IMR-90 (cell line): Measurements from ENCODE around the gene GM2A. TPM values are rescaled to one million over a fixed set of nuclear protein-coding genes. Genes with fewer than 3 reads are reported as not detected.

ENCODE experiments used
- ATAC-seq: fragments of 200-7000 bp; cut with Tn5 transposase; 2 replicates; pipeline ENCODE4 v1.9.1; 2020; ENCODE audit warnings: low read depth, mild to moderate bottlenecking, moderate library complexity
- BruUV-seq: library from RNA; stranded (reverse); fragments of 400-500 nt; replicated peaks from 2 replicates; lab custom pipeline; 2021; lab: Mats Ljungman, UMichigan
- CTCF ChIA-PET: fragments of 300-600 bp; formaldehyde crosslinking; extraction: SDS; loops from one replicate; lab custom pipeline; 2021; ENCODE audit warnings: antibody characterized with exemption; lab: Yijun Ruan, JAX
- POLR2A ChIA-PET: fragments of 300-600 bp; sonication (Branson Sonifier 250); formaldehyde crosslinking; loops from one replicate; lab custom pipeline; 2022; ENCODE audit warnings: antibody characterized with exemption; ENCODE audit not compliant: unreplicated experiment; lab: Charles Lee
- DNase-seq: peaks from one replicate; pipeline ENCODE4 v3.0.0; 2013
- H2AFZ ChIP-seq: replicated peaks from 2 replicates; pipeline ENCODE3; 2013; ENCODE audit warnings: low read length, mild to moderate bottlenecking; ENCODE audit not compliant: poor library complexity
- H2AK5ac ChIP-seq: 2 replicates; pipeline ENCODE4 v1.6.1; 2013; ENCODE audit warnings: low read depth, low read length, inconsistent platforms
- H2AK9ac ChIP-seq: replicated peaks from 2 replicates; pipeline ENCODE3; 2013; ENCODE audit warnings: mild to moderate bottlenecking, low read depth, low read length, moderate library complexity; ENCODE audit not compliant: poor library complexity
- H2BK120ac ChIP-seq: 2 replicates; pipeline ENCODE4 v1.6.1; 2013; ENCODE audit warnings: low read depth, low read length, inconsistent platforms
- H2BK15ac ChIP-seq: 3 replicates; pipeline ENCODE4 v1.6.1; 2013; ENCODE audit warnings: low read depth, low read length, inconsistent platforms
- H2BK20ac ChIP-seq: 2 replicates; pipeline ENCODE4 v1.6.1; 2013; ENCODE audit warnings: low read depth, mild to moderate bottlenecking, inconsistent platforms, low read length, moderate library complexity
- H2BK5ac ChIP-seq: 2 replicates; pipeline ENCODE4 v1.6.1; 2013; ENCODE audit warnings: mild to moderate bottlenecking, low read depth, low read length, inconsistent platforms; ENCODE audit not compliant: poor library complexity, severe bottlenecking
- H3K14ac ChIP-seq: replicated peaks from 2 replicates; pipeline ENCODE4 v1.6.1; 2013; ENCODE audit warnings: low read depth, low read length, inconsistent platforms
- H3K18ac ChIP-seq: 2 replicates; pipeline ENCODE4 v1.6.1; 2013; ENCODE audit warnings: low read depth, low read length, control low read depth
- H3K23ac ChIP-seq: 2 replicates; pipeline ENCODE4 v1.6.1; 2013; ENCODE audit warnings: low read depth, low read length, inconsistent platforms
- H3K27ac ChIP-seq: 2 replicates; pipeline ENCODE4 v1.5.1; 2013; ENCODE audit warnings: mild to moderate bottlenecking, control low read depth, low read length; ENCODE audit not compliant: insufficient read depth
- H3K27me3 ChIP-seq: 2 replicates; pipeline ENCODE4 v1.6.1; 2013; ENCODE audit warnings: low read length; ENCODE audit not compliant: control insufficient read depth, insufficient read depth
- H3K36me3 ChIP-seq: 2 replicates; pipeline ENCODE4 v1.6.1; 2013; ENCODE audit warnings: low read length, mixed read lengths; ENCODE audit not compliant: control insufficient read depth, insufficient read depth
- H3K4ac ChIP-seq: 2 replicates; pipeline ENCODE4 v1.6.1; 2013; ENCODE audit warnings: low read depth, low read length, inconsistent platforms
- H3K4me1 ChIP-seq: 2 replicates; pipeline ENCODE4 v1.6.1; 2013; ENCODE audit warnings: low read length, mixed read lengths; ENCODE audit not compliant: control insufficient read depth, insufficient read depth
- H3K4me2 ChIP-seq: 2 replicates; pipeline ENCODE4 v1.6.1; 2013; ENCODE audit warnings: low read depth, mild to moderate bottlenecking, control low read depth, low read length, moderate library complexity
- H3K4me3 ChIP-seq: 2 replicates; pipeline ENCODE4 v1.5.1; 2013; ENCODE audit warnings: low read depth, mild to moderate bottlenecking, control low read depth, low read length, moderate library complexity; ENCODE audit not compliant: insufficient read depth
- H3K56ac ChIP-seq: 2 replicates; pipeline ENCODE4 v1.6.1; 2013; ENCODE audit warnings: low read length, inconsistent platforms; ENCODE audit not compliant: insufficient read depth; ENCODE audit errors: extremely low read depth
- H3K79me1 ChIP-seq, 2 experiments: 2 replicates each; pipeline ENCODE4 v1.6.1; 2013; ENCODE audit warnings: low read length in 2 of 2, inconsistent platforms in 1 of 2, low read depth in 1 of 2
- H3K9ac ChIP-seq: 2 replicates; pipeline ENCODE4 v1.6.1; 2013; ENCODE audit warnings: low read depth, low read length, control low read depth
- H3K9me1 ChIP-seq: 2 replicates; pipeline ENCODE4 v1.6.1; 2013; ENCODE audit warnings: low read length, inconsistent platforms; ENCODE audit not compliant: insufficient read depth
- H3K9me3 ChIP-seq: 2 replicates; pipeline ENCODE4 v1.6.1; 2013; ENCODE audit warnings: low read length; ENCODE audit not compliant: control insufficient read depth, insufficient read depth
- H4K20me1 ChIP-seq: 2 replicates; pipeline ENCODE4 v1.6.1; 2013; ENCODE audit warnings: low read length, inconsistent platforms; ENCODE audit not compliant: insufficient read depth
- H4K5ac ChIP-seq: 2 replicates; pipeline ENCODE4 v1.6.1; 2013; ENCODE audit warnings: mild to moderate bottlenecking, low read depth, low read length, control low read depth
- H4K8ac ChIP-seq, 2 experiments: 2 replicates each; pipeline ENCODE4 v1.6.1; 2013; ENCODE audit warnings: low read depth in 2 of 2, low read length in 2 of 2, control low read depth in 1 of 2, inconsistent platforms in 1 of 2
- H4K91ac ChIP-seq: 2 replicates; pipeline ENCODE4 v1.6.1; 2013; ENCODE audit warnings: low read depth, low read length, inconsistent platforms; ENCODE audit not compliant: insufficient read depth
- CEBPB ChIP-seq: IDR thresholded peaks from 2 replicates; pipeline ENCODE4 v1.6.1; 2012; ENCODE audit warnings: low read depth, low read length, improper control_type of control experiment
- MAZ ChIP-seq: IDR thresholded peaks from 2 replicates; pipeline ENCODE4 v1.6.1; 2012; ENCODE audit warnings: low read depth, mild to moderate bottlenecking, low read length, improper control_type of control experiment, moderate library complexity, borderline replicate concordance
- MXI1 ChIP-seq: IDR thresholded peaks from 2 replicates; pipeline ENCODE4 v1.6.1; 2012; ENCODE audit warnings: low read depth, mild to moderate bottlenecking, low read length, moderate library complexity, borderline replicate concordance
- RAD21 ChIP-seq: IDR thresholded peaks from 2 replicates; pipeline ENCODE4 v1.6.1; 2012; ENCODE audit warnings: low read length, improper control_type of control experiment
- RFX5 ChIP-seq: IDR thresholded peaks from 2 replicates; pipeline ENCODE4 v1.8.0; 2012; ENCODE audit warnings: low read depth, mild to moderate bottlenecking, low read length, moderate library complexity
- SMC3 ChIP-seq: fragments of 150-350 bp; IDR thresholded peaks from 2 replicates; pipeline ENCODE4 v1.6.1; 2016; ENCODE audit warnings: low read depth, mild to moderate bottlenecking, antibody characterized with exemption, low read length, moderate library complexity
- WGBS, 2 experiments: methylation state at CpG; one replicate each; pipeline versions ENCODE4 v1.1.5 to v1.1.7; 2013; ENCODE audit warnings: missing lambda C conversion rate in 2 of 2; ENCODE audit not compliant: insufficient read length in 1 of 2; ENCODE audit errors: extremely low coverage in 2 of 2; 5-methylcytosine and 5-hydroxymethylcytosine counted together
- dilution Hi-C: fragments of 300-500 bp; cut with HindIII; formaldehyde crosslinking; loops from one replicate; pipeline ENCODE4 v1.14.3; 2018; ENCODE audit warnings: low sequenced_read_pairs; ENCODE audit not compliant: unreplicated experiment
- in situ Hi-C: fragments of 300-500 bp; cut with MboI; formaldehyde crosslinking; loops from 3 replicates; pipeline ENCODE4 v1.14.3; 2019; ENCODE audit warnings: low sequenced_read_pairs, inconsistent platforms, mixed read lengths
- intact Hi-C: fragments of 100-400 bp; cut with micrococcal nuclease; formaldehyde crosslinking; loops from 2 replicates; pipeline ENCODE4 v1.10.0; 2022
- polyA plus RNA-seq, 3 experiments: library from polyadenylated mRNA; depleted of rRNA; stranded (reverse); fragments of >200 nt; gene quantifications; 2 replicates each; pipeline ENCODE4 v1.2.3, GENCODE V29; 2012; ENCODE audit warnings: low replicate concordance in 1 of 3
- total RNA-seq: library from RNA; depleted of rRNA; stranded (reverse); fragments of >200 nt; gene quantifications from 2 replicates; pipeline ENCODE4 v1.2.3, GENCODE V29; 2012
- TF ChIP-seq, protein P1 (sequence below): conservative IDR thresholded peaks from 2 replicates; pipeline ENCODE4 v1.5.1; 2012; ENCODE audit warnings: mild to moderate bottlenecking, low read depth, low read length, improper control_type of control experiment
- TF ChIP-seq, protein P2 (sequence below): fragments of 150-350 bp; IDR thresholded peaks from 2 replicates; pipeline ENCODE4 v1.6.1; 2016; ENCODE audit warnings: low read depth, mild to moderate bottlenecking, low read length, moderate library complexity, borderline replicate concordance
- TF ChIP-seq, protein P3 (sequence below): fragments of 150-350 bp; IDR thresholded peaks from 2 replicates; pipeline ENCODE4 v1.6.1; 2017; ENCODE audit warnings: mild to moderate bottlenecking, antibody characterized with exemption, low read length, low read depth

GM2A gene
- total and polyA plus RNA-seq, 2 of the 4 experiments (the other 2 are of a cell fraction), result 13.8 to 18.5 TPM

DNA sequence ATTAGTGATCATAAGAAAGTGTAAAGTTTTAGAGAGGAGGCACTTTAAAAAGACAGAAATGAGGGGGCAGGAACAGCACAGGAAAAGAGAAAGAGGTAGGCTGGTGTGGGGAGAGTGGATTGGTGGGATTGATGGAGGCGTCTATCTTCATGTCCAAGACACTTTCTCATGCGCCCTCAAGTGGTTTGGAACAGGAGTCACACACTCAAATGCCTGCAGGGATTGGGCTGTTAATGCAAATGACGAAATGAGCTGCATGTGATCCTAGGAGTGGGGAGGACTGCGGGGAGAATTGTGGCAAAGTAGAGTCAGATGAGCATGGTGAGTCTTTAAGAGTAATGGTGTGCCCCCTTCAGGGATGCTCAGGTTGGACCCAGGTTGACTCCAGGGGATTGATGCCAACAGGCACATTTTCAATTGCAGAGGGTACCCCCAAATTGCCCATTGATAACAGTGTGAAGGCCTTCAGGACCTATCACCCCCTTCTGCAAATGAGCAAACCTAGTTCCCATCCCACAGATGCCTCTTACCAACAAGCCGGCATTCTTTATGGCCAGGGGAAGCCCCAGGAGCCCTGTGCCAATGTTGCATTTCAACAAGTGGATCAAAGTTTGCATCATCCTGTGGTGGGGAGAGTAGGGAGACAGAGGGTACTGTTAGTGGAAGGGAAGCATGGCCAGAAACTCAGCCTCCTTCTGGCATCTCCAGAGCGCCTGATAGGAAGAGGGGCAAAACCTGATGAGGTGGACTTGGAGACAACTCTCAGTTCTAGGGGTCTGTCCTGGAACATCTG is 45.3 kb downstream of the GM2A start:
- peak; percentile 73 for ATAC-seq

More for the DNA sequence above, 45.3 kb downstream of the GM2A start:
- Histone ChIP-seq H3K4me1 (no peaks in the 10 kb centered on the region), H2AFZ (no peak overlapping the region), H3K9me1 (no peaks in the 10 kb centered on the region), H2BK20ac (no peak overlapping the region), H3K4me3 (no peak overlapping the region), H3K9ac (no peak overlapping the region), H2BK5ac (no peak overlapping the region), H3K14ac (no peak overlapping the region), H3K56ac (no peak overlapping the region), H2BK120ac (no peak overlapping the region), H3K79me1 (no peaks in the 10 kb centered on the region), H4K91ac (no peak overlapping the region), H4K20me1 (no peaks in the 10 kb centered on the region), H2AK9ac (no peak overlapping the region), H3K4me2 (no peak overlapping the region), H2BK15ac (no peak overlapping the region), H2AK5ac (no peak overlapping the region), H3K23ac (no peak overlapping the region), H3K27me3 (peaks cover 9% of the 10 kb centered on the region), H3K36me3 (no peaks in the 10 kb centered on the region), H3K4ac (no peak overlapping the region), H4K8ac (no peak overlapping the region), H3K27ac (no peak overlapping the region), H3K9me3 (no peaks in the 10 kb centered on the region), H3K18ac (no peak overlapping the region), H4K5ac (no peak overlapping the region)
- in situ Hi-C loops, result no loop called here
- DNase-seq, result peak; percentile 50
- intact Hi-C loops, result no loop called here
- no TSS peak for BruUV-seq
- dilution Hi-C loops, result no loop called here
- CTCF ChIA-PET, result interaction anchor here (1.8 kb wide), 1 partner anchor 18 kb away, joined by 4 read pairs; no protein-coding TSS in a partner anchor
- TF ChIP-seq MAZ (no peak), SMC3 (peak; percentile 8; the same call in 1 of the 2 replicates), RAD21 (peak; percentile 18; the same call in 1 of the 2 replicates), MXI1 (no peak), RFX5 (no peak), CEBPB (no peak)
- TF ChIP-seq, protein P1, sequence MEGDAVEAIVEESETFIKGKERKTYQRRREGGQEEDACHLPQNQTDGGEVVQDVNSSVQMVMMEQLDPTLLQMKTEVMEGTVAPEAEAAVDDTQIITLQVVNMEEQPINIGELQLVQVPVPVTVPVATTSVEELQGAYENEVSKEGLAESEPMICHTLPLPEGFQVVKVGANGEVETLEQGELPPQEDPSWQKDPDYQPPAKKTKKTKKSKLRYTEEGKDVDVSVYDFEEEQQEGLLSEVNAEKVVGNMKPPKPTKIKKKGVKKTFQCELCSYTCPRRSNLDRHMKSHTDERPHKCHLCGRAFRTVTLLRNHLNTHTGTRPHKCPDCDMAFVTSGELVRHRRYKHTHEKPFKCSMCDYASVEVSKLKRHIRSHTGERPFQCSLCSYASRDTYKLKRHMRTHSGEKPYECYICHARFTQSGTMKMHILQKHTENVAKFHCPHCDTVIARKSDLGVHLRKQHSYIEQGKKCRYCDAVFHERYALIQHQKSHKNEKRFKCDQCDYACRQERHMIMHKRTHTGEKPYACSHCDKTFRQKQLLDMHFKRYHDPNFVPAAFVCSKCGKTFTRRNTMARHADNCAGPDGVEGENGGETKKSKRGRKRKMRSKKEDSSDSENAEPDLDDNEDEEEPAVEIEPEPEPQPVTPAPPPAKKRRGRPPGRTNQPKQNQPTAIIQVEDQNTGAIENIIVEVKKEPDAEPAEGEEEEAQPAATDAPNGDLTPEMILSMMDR, result peak; percentile 33
- TF ChIP-seq, protein P2, sequence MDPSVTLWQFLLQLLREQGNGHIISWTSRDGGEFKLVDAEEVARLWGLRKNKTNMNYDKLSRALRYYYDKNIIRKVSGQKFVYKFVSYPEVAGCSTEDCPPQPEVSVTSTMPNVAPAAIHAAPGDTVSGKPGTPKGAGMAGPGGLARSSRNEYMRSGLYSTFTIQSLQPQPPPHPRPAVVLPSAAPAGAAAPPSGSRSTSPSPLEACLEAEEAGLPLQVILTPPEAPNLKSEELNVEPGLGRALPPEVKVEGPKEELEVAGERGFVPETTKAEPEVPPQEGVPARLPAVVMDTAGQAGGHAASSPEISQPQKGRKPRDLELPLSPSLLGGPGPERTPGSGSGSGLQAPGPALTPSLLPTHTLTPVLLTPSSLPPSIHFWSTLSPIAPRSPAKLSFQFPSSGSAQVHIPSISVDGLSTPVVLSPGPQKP, result no peak
- TF ChIP-seq, protein P3, sequence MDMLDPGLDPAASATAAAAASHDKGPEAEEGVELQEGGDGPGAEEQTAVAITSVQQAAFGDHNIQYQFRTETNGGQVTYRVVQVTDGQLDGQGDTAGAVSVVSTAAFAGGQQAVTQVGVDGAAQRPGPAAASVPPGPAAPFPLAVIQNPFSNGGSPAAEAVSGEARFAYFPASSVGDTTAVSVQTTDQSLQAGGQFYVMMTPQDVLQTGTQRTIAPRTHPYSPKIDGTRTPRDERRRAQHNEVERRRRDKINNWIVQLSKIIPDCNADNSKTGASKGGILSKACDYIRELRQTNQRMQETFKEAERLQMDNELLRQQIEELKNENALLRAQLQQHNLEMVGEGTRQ, result peak; percentile 3; the same call in 1 of the 2 replicates
- POLR2A ChIA-PET, result no interaction called here
- no CpG with 5 or more reads among the region's 6 CpGs for WGBS, 2 experiments
